Measurements from ENCODE around the gene LRRC3C.
A peak's percentile ranks its signal among the peaks of the same experiment; 100 is the strongest.

LRRC3C gene

GRCh38 chr17:39938140-39938869, 10.8 kb downstream of the LRRC3C start:
- TF ChIP-seq SIN3A (IDR thresholded peaks at IDR 0.05; ENCODE audit: borderline replicate concordance, insufficient read depth, low read length) (no peak), POLR2AphosphoS5 (IDR thresholded peaks at IDR 0.05; ENCODE audit: low read depth, low read length) (no peak), TAF1 (IDR thresholded peaks at IDR 0.05; ENCODE audit: borderline replicate concordance, insufficient read depth, low read length) (no peak), REST (IDR thresholded peaks at IDR 0.05; ENCODE audit: insufficient read depth in 1 of 2, low read depth in 2 of 2, low read length in 2 of 2) (no peak), FOXP2 (optimal IDR thresholded peaks at IDR 0.05; ENCODE audit: borderline replicate concordance, extremely low read depth, extremely low read length, insufficient read depth) (no peak)

- TF ChIP-seq REST (IDR thresholded peaks at IDR 0.05; ENCODE audit: insufficient read depth in 1 of 2, low read depth in 2 of 2, low read length in 2 of 2) (no peak), POLR2AphosphoS5 (IDR thresholded peaks at IDR 0.05; ENCODE audit: low read depth, low read length) (no peak), TAF1 (IDR thresholded peaks at IDR 0.05; ENCODE audit: borderline replicate concordance, insufficient read depth, low read length) (no peak), FOXP2 (optimal IDR thresholded peaks at IDR 0.05; ENCODE audit: borderline replicate concordance, extremely low read depth, extremely low read length, insufficient read depth) (no peak), SIN3A (IDR thresholded peaks at IDR 0.05; ENCODE audit: borderline replicate concordance, insufficient read depth, low read length) (no peak)
These were observed 11.6 kb downstream of the LRRC3C start for GRCh38 chr17:39939106-39939505.

- TF ChIP-seq REST (IDR thresholded peaks at IDR 0.05; ENCODE audit: insufficient read depth in 1 of 2, low read depth in 2 of 2, low read length in 2 of 2) (no peak; a peak in 1 of 4 replicates), FOXP2 (optimal IDR thresholded peaks at IDR 0.05; ENCODE audit: borderline replicate concordance, extremely low read depth, extremely low read length, insufficient read depth) (peak; percentile 23)
These were observed 12.3 kb downstream of the LRRC3C start for GRCh38 chr17:39939588-39940419.

GRCh38 chr17:39943702-39944392, 16.3 kb downstream of the LRRC3C start:
- TF ChIP-seq FOXP2 (optimal IDR thresholded peaks at IDR 0.05; ENCODE audit: borderline replicate concordance, extremely low read depth, extremely low read length, insufficient read depth) = no peak
- TF ChIP-seq REST (IDR thresholded peaks at IDR 0.05; ENCODE audit: insufficient read depth in 1 of 2, low read depth in 2 of 2, low read length in 2 of 2) = no peak
- no peak for TF ChIP-seq TAF1 (IDR thresholded peaks at IDR 0.05; ENCODE audit: borderline replicate concordance, insufficient read depth, low read length)
- TF ChIP-seq POLR2AphosphoS5 (IDR thresholded peaks at IDR 0.05; ENCODE audit: low read depth, low read length) = no peak
- no peak for TF ChIP-seq SIN3A (IDR thresholded peaks at IDR 0.05; ENCODE audit: borderline replicate concordance, insufficient read depth, low read length)

Data from PFSK-1 (cell line).